Activated naive CD8-positive, alpha-beta T cell treated with anti-CD3 and anti-CD28 coated beads, Interleukin-2, amount 50 U/mL, for 24 hours (primary cell): ENCODE data around the gene UBE2D2.

ENCODE experiments used
- ATAC-seq: fragments of 150-1000 bp; cut with Tn5 transposase; one replicate; pipeline ENCODE4 v1.10.0; 2021
- DNase-seq: peaks from one replicate; pipeline ENCODE4 v3.0.0; 2021
- H3K27ac Mint-ChIP-seq: one replicate; pipeline ENCODE4 v1.8.0; 2021; ENCODE audit warnings: mild to moderate bottlenecking, mixed read lengths
- H3K27me3 Mint-ChIP-seq: one replicate; pipeline ENCODE4 v1.8.0; 2021; ENCODE audit warnings: mixed read lengths
- H3K36me3 Mint-ChIP-seq: one replicate; pipeline ENCODE4 v1.8.0; 2021; ENCODE audit warnings: low read depth, mixed read lengths
- H3K4me1 Mint-ChIP-seq: one replicate; pipeline ENCODE4 v1.8.0; 2021; ENCODE audit warnings: mixed read lengths
- H3K4me3 Mint-ChIP-seq: one replicate; pipeline ENCODE4 v1.8.0; 2021; ENCODE audit warnings: mild to moderate bottlenecking, moderate library complexity, mixed read lengths
- H3K9me3 Mint-ChIP-seq: one replicate; pipeline ENCODE4 v1.8.0; 2021; ENCODE audit warnings: mixed read lengths

Gene UBE2D2

GRCh38 chr5:139668924-139669661 is 108.0 kb downstream of the UBE2D2 start:
- H3K27ac Mint-ChIP-seq, result peak overlapping the region; percentile 63
- no peak for ATAC-seq
- DNase-seq, result no peak
- H3K27me3 Mint-ChIP-seq, result no peaks in the 10 kb centered on the region
- peaks cover 54% of the 10 kb centered on the region for H3K4me1 Mint-ChIP-seq
- H3K4me3 Mint-ChIP-seq, result peak overlapping the region; percentile 73
- no peaks in the 10 kb centered on the region for H3K36me3 Mint-ChIP-seq
- no peaks in the 10 kb centered on the region for H3K9me3 Mint-ChIP-seq

- peaks cover 47% of the 10 kb centered on the region for H3K4me1 Mint-ChIP-seq
- H3K9me3 Mint-ChIP-seq, result no peaks in the 10 kb centered on the region
- peak overlapping the region; percentile 73 for H3K4me3 Mint-ChIP-seq
- DNase-seq, result peak; percentile 50
- peak; percentile 17 for ATAC-seq
- H3K27me3 Mint-ChIP-seq, result no peaks in the 10 kb centered on the region
- H3K36me3 Mint-ChIP-seq, result no peaks in the 10 kb centered on the region
- peak overlapping the region; percentile 86 for H3K27ac Mint-ChIP-seq
Observed at GRCh38 chr5:139669662-139670368, 108.7 kb downstream of the UBE2D2 start.

- H3K27me3 Mint-ChIP-seq, result no peaks in the 10 kb centered on the region
- no peaks in the 10 kb centered on the region for H3K9me3 Mint-ChIP-seq
- ATAC-seq (peak; percentile 30), DNase-seq (peak; percentile 39)
- H3K4me3 Mint-ChIP-seq, result peak overlapping the region; percentile 67
- H3K27ac Mint-ChIP-seq, result peak overlapping the region; percentile 86
- no peaks in the 10 kb centered on the region for H3K36me3 Mint-ChIP-seq
- peaks cover 47% of the 10 kb centered on the region for H3K4me1 Mint-ChIP-seq
Observed at GRCh38 chr5:139670369-139671095, 109.4 kb downstream of the UBE2D2 start.

- Mint-ChIP-seq H3K27me3 (no peaks in the 10 kb centered on the region), H3K4me3 (no peak overlapping the region), H3K9me3 (no peaks in the 10 kb centered on the region), H3K27ac (peak overlapping the region; percentile 23), H3K36me3 (no peaks in the 10 kb centered on the region), H3K4me1 (peaks cover 42% of the 10 kb centered on the region)
- no peak for ATAC-seq
- DNase-seq, result no peak
Observed at GRCh38 chr5:139671096-139671841, 110.1 kb downstream of the UBE2D2 start.

GRCh38 chr5:139675213-139675612 is 114.1 kb downstream of the UBE2D2 start:
- Mint-ChIP-seq H3K27ac (no peak overlapping the region), H3K4me3 (no peak overlapping the region), H3K9me3 (no peaks in the 10 kb centered on the region)

GRCh38 chr5:139675825-139676224 is 114.7 kb downstream of the UBE2D2 start:
- H3K36me3 Mint-ChIP-seq, result no peaks in the 10 kb centered on the region
- peaks cover 5% of the 10 kb centered on the region for H3K4me1 Mint-ChIP-seq
- no peaks in the 10 kb centered on the region for H3K9me3 Mint-ChIP-seq
- H3K27me3 Mint-ChIP-seq, result peaks cover 1% of the 10 kb centered on the region
- H3K4me3 Mint-ChIP-seq, result no peak overlapping the region
- DNase-seq (no peak), ATAC-seq (no peak)
- H3K27ac Mint-ChIP-seq, result no peak overlapping the region

More at GRCh38 chr5:139675213-139675612, 114.1 kb downstream of the UBE2D2 start:
- peaks cover 11% of the 10 kb centered on the region for H3K4me1 Mint-ChIP-seq
- DNase-seq (no peak), ATAC-seq (no peak)
- H3K36me3 Mint-ChIP-seq, result no peaks in the 10 kb centered on the region
- peaks cover 1% of the 10 kb centered on the region for H3K27me3 Mint-ChIP-seq

- DNase-seq (no peak), ATAC-seq (no peak)
- no peaks in the 10 kb centered on the region for H3K36me3 Mint-ChIP-seq
- H3K4me3 Mint-ChIP-seq, result no peak overlapping the region
- H3K9me3 Mint-ChIP-seq, result no peaks in the 10 kb centered on the region
- H3K4me1 Mint-ChIP-seq, result peaks cover 4% of the 10 kb centered on the region
- H3K27ac Mint-ChIP-seq, result no peak overlapping the region
- peaks cover 1% of the 10 kb centered on the region for H3K27me3 Mint-ChIP-seq
Observed at GRCh38 chr5:139676406-139676805, 115.3 kb downstream of the UBE2D2 start.

GRCh38 chr5:139676951-139677735 is 116.0 kb downstream of the UBE2D2 start:
- Mint-ChIP-seq H3K36me3 (no peaks in the 10 kb centered on the region), H3K27ac (no peak overlapping the region)
- ATAC-seq, result no peak

More at GRCh38 chr5:139676951-139677735, 116.0 kb downstream of the UBE2D2 start:
- Mint-ChIP-seq H3K9me3 (no peaks in the 10 kb centered on the region), H3K4me3 (no peak overlapping the region), H3K4me1 (no peaks in the 10 kb centered on the region), H3K27me3 (peaks cover 1% of the 10 kb centered on the region)
- DNase-seq, result no peak
